Breast epithelium (tissue), 3 donors: Measurements from ENCODE around the gene HMCN1.

ENCODE experiments used
- POLR2A ChIP-seq: fragments of 450-650 bp; IDR thresholded peaks from one replicate; pipeline ENCODE4 v1.6.1; 2016; ENCODE audit warnings: antibody characterized with exemption, mild to moderate bottlenecking, moderate library complexity
- POLR2AphosphoS5 ChIP-seq, 3 donors: sonication (generic); formaldehyde crosslinking; IDR thresholded peaks; one replicate each; pipeline ENCODE4 v1.6.1; 2017; ENCODE audit warnings: antibody characterized with exemption in 3 of 3

GRCh38 chr1:185886046-185886445 lies 151.9 kb downstream of the HMCN1 start:
- no peak for TF ChIP-seq POLR2A
- no peak for TF ChIP-seq POLR2AphosphoS5 (IDR thresholded peaks at IDR 0.05)
